ENCODE data around the gene TLCD5. TPM values are rescaled to one million over a fixed set of nuclear protein-coding genes. Genes with fewer than 3 reads are reported as not detected.
A peak's percentile ranks its signal among the peaks of the same experiment; 100 is the strongest.

Gene TLCD5
- total RNA-seq, 2 donors from 2014 or later: 0.62 to 1.3 TPM

- no peak for DNase-seq
- Histone ChIP-seq H3K4me1 (peaks cover 14% of the 10 kb centered on the region), H3K27ac (no peak overlapping the region), H3K9ac (ENCODE audit: low read depth in 2 of 2, low read length in 2 of 2) (no peak overlapping the region), H3K36me3 (no peaks in the 10 kb centered on the region), H3K27me3 (no peaks in the 10 kb centered on the region), H3K4me3 (no peak overlapping the region), H3K9me3 (no peaks in the 10 kb centered on the region)
- TF ChIP-seq CTCF (IDR thresholded peaks at IDR 0.05): no peak
- intact Hi-C loops (cut with DNase I): no loop called here
Observed at GRCh38 chr11:120342678-120343077, 17.6 kb downstream of the TLCD5 start.

- Histone ChIP-seq H3K9me3 (no peaks in the 10 kb centered on the region), H3K27ac (no peak overlapping the region), H3K9ac (ENCODE audit: low read depth in 2 of 2, low read length in 2 of 2) (no peak overlapping the region), H3K36me3 (no peaks in the 10 kb centered on the region), H3K4me1 (peaks cover 14% of the 10 kb centered on the region), H3K27me3 (no peaks in the 10 kb centered on the region), H3K4me3 (no peak overlapping the region)
- TF ChIP-seq CTCF (IDR thresholded peaks at IDR 0.05): no peak
- intact Hi-C loops (cut with DNase I): no loop called here
- DNase-seq: no peak
Observed at GRCh38 chr11:120343429-120343828, 18.3 kb downstream of the TLCD5 start.

- no peaks in the 10 kb centered on the region for H3K9me3 ChIP-seq
- no peaks in the 10 kb centered on the region for H3K36me3 ChIP-seq
- no peaks in the 10 kb centered on the region for H3K27me3 ChIP-seq
- no peak overlapping the region for H3K9ac ChIP-seq (ENCODE audit: low read depth in 2 of 2, low read length in 2 of 2)
- H3K4me3 ChIP-seq: no peak overlapping the region
- H3K27ac ChIP-seq: no peak overlapping the region
- intact Hi-C loops (cut with DNase I): no loop called here
- DNase-seq: peak; percentile 51
- H3K4me1 ChIP-seq: peaks cover 14% of the 10 kb centered on the region
- TF ChIP-seq CTCF (IDR thresholded peaks at IDR 0.05): no peak
Observed at GRCh38 chr11:120344302-120345004, 19.4 kb downstream of the TLCD5 start.

GRCh38 chr11:120346233-120346632 is 21.1 kb downstream of the TLCD5 start:
- H3K4me1 ChIP-seq: peaks cover 10% of the 10 kb centered on the region
- no peak for TF ChIP-seq CTCF (IDR thresholded peaks at IDR 0.05)
- H3K9me3 ChIP-seq: no peaks in the 10 kb centered on the region
- no peak overlapping the region for H3K4me3 ChIP-seq
- intact Hi-C loops (cut with DNase I): no loop called here
- no peak overlapping the region for H3K9ac ChIP-seq (ENCODE audit: low read depth in 2 of 2, low read length in 2 of 2)
- no peaks in the 10 kb centered on the region for H3K36me3 ChIP-seq
- H3K27me3 ChIP-seq: no peaks in the 10 kb centered on the region
- DNase-seq: no peak
- no peak overlapping the region for H3K27ac ChIP-seq

- DNase-seq: no peak
- Histone ChIP-seq H3K9me3 (no peaks in the 10 kb centered on the region), H3K9ac (ENCODE audit: low read depth in 2 of 2, low read length in 2 of 2) (no peak overlapping the region), H3K27me3 (no peaks in the 10 kb centered on the region), H3K36me3 (no peaks in the 10 kb centered on the region), H3K4me3 (no peak overlapping the region), H3K4me1 (peaks cover 7% of the 10 kb centered on the region), H3K27ac (no peak overlapping the region)
- intact Hi-C loops (cut with DNase I): no loop called here
- no peak for TF ChIP-seq CTCF (IDR thresholded peaks at IDR 0.05)
Observed at GRCh38 chr11:120350637-120351036, 25.5 kb downstream of the TLCD5 start.
